WTC11 (cell line): ENCODE measurements around the gene CACNA2D3. TPM values are rescaled to one million over a fixed set of nuclear protein-coding genes. Genes with fewer than 3 reads are reported as not detected.
A peak's percentile ranks its signal among the peaks of the same experiment; 100 is the strongest.

Experiments
- ATAC-seq: fragments of 200-7000 bp; cut with Tn5 transposase; 2 replicates; pipeline ENCODE4 v1.10.0; 2021; ENCODE audit warnings: mild to moderate bottlenecking, moderate library complexity
- CTCF ChIA-PET: fragments of 300-600 bp; sonication (Branson Sonifier 250); formaldehyde crosslinking; loops from one replicate; lab custom pipeline; 2021; ENCODE audit warnings: antibody characterized with exemption; lab: Charles Lee
- POLR2A ChIA-PET: fragments of 350-600 bp; sonication (Branson Sonifier 250); formaldehyde crosslinking; loops from one replicate; lab custom pipeline; 2021; ENCODE audit warnings: antibody characterized with exemption; lab: Charles Lee
- DNase-seq: peaks from one replicate; pipeline ENCODE4 v3.0.0; 2021; ENCODE audit warnings: low spot score
- H3K27ac Mint-ChIP-seq: 2 replicates; pipeline ENCODE4 v1.8.0; 2021; ENCODE audit warnings: mixed read lengths
- H3K27me3 Mint-ChIP-seq: 2 replicates; pipeline ENCODE4 v1.8.0; 2021; ENCODE audit warnings: low read depth, mild to moderate bottlenecking, moderate library complexity, mixed read lengths
- H3K36me3 Mint-ChIP-seq: 2 replicates; pipeline ENCODE4 v1.8.0; 2021; ENCODE audit warnings: mixed read lengths
- H3K4me1 Mint-ChIP-seq: 2 replicates; pipeline ENCODE4 v1.8.0; 2022; ENCODE audit warnings: mixed read lengths
- H3K4me3 Mint-ChIP-seq: 2 replicates; pipeline ENCODE4 v1.8.0; 2021; ENCODE audit warnings: mild to moderate bottlenecking, moderate library complexity, mixed read lengths
- H3K9me3 Mint-ChIP-seq: 2 replicates; pipeline ENCODE4 v1.8.0; 2021; ENCODE audit warnings: mixed read lengths
- E2F1 ChIP-seq: sonication (generic); formaldehyde crosslinking; IDR thresholded peaks from 2 replicates; pipeline ENCODE4 v1.8.0; 2022; ENCODE audit warnings: mild to moderate bottlenecking, missing genetic modification reagents
- ELF4 ChIP-seq: sonication (generic); formaldehyde crosslinking; IDR thresholded peaks from 2 replicates; pipeline ENCODE4 v1.8.1; 2022; ENCODE audit warnings: low read depth, mild to moderate bottlenecking, moderate library complexity, missing genetic modification reagents
- ERG ChIP-seq: fragments of 250-450 bp; sonication (Bioruptor Pico); IDR thresholded peaks from 2 replicates; pipeline ENCODE4 v1.8.0; 2021; ENCODE audit warnings: mild to moderate bottlenecking
- FOXK1 ChIP-seq: sonication (generic); formaldehyde crosslinking; IDR thresholded peaks from 2 replicates; pipeline ENCODE4 v1.8.0; 2022; ENCODE audit warnings: mild to moderate bottlenecking, moderate library complexity, missing genetic modification reagents
- FOXP1 ChIP-seq: sonication (generic); formaldehyde crosslinking; IDR thresholded peaks from 2 replicates; pipeline ENCODE4 v1.8.0; 2022; ENCODE audit warnings: missing genetic modification reagents, mild to moderate bottlenecking, moderate library complexity, borderline replicate concordance
- FOXP4 ChIP-seq: sonication (generic); formaldehyde crosslinking; IDR thresholded peaks from 2 replicates; pipeline ENCODE4 v1.8.0; 2022; ENCODE audit warnings: mild to moderate bottlenecking, missing genetic modification reagents
- GABPB1 ChIP-seq: sonication (generic); formaldehyde crosslinking; IDR thresholded peaks from 2 replicates; pipeline ENCODE4 v1.8.1; 2023; ENCODE audit warnings: mild to moderate bottlenecking, missing genetic modification reagents
- JAZF1 ChIP-seq: fragments of 250-450 bp; sonication (Bioruptor Pico); IDR thresholded peaks from 2 replicates; pipeline ENCODE4 v1.9.0; 2021; ENCODE audit warnings: moderate library complexity, mild to moderate bottlenecking, inconsistent platforms
- MLX ChIP-seq: sonication (generic); formaldehyde crosslinking; IDR thresholded peaks from 2 replicates; pipeline ENCODE4 v1.8.1; 2023; ENCODE audit warnings: mild to moderate bottlenecking, missing genetic modification reagents, moderate library complexity
- NFE2L1 ChIP-seq: sonication (generic); formaldehyde crosslinking; IDR thresholded peaks from 2 replicates; pipeline ENCODE4 v1.8.1; 2023; ENCODE audit warnings: missing genetic modification reagents
- NR1H2 ChIP-seq: sonication (generic); formaldehyde crosslinking; IDR thresholded peaks from 2 replicates; pipeline ENCODE4 v1.9.0; 2021; ENCODE audit warnings: mild to moderate bottlenecking, moderate library complexity, missing genetic modification reagents
- NR2C2 ChIP-seq: sonication (generic); formaldehyde crosslinking; IDR thresholded peaks from 2 replicates; pipeline ENCODE4 v1.8.0; 2022; ENCODE audit warnings: mild to moderate bottlenecking, missing genetic modification reagents
- RELA ChIP-seq: sonication (generic); formaldehyde crosslinking; IDR thresholded peaks from 2 replicates; pipeline ENCODE4 v1.8.1; 2022; ENCODE audit warnings: missing genetic modification reagents, mild to moderate bottlenecking, borderline replicate concordance
- SMAD4 ChIP-seq: sonication (generic); formaldehyde crosslinking; IDR thresholded peaks from 2 replicates; pipeline ENCODE4 v1.8.0; 2022; ENCODE audit warnings: mild to moderate bottlenecking, missing genetic modification reagents
- SOX15 ChIP-seq: fragments of 250-450 bp; sonication (Bioruptor Pico); IDR thresholded peaks from 2 replicates; pipeline ENCODE4 v1.9.0; 2021; ENCODE audit warnings: mild to moderate bottlenecking
- USF1 ChIP-seq: sonication (generic); formaldehyde crosslinking; IDR thresholded peaks from 2 replicates; pipeline ENCODE4 v1.8.0; 2022; ENCODE audit warnings: mild to moderate bottlenecking, missing genetic modification reagents
- ZBTB21 ChIP-seq: sonication (generic); formaldehyde crosslinking; IDR thresholded peaks from 2 replicates; pipeline ENCODE4 v1.8.1; 2023; ENCODE audit warnings: mild to moderate bottlenecking, missing genetic modification reagents, borderline replicate concordance
- ZNF121 ChIP-seq: sonication (generic); formaldehyde crosslinking; IDR thresholded peaks from 2 replicates; pipeline ENCODE4 v1.8.0; 2023; ENCODE audit warnings: missing genetic modification reagents
- ZNF232 ChIP-seq: sonication (generic); formaldehyde crosslinking; IDR thresholded peaks from 2 replicates; pipeline ENCODE4 v1.8.0; 2022; ENCODE audit warnings: mild to moderate bottlenecking, missing genetic modification reagents
- ZNF317 ChIP-seq: sonication (generic); formaldehyde crosslinking; IDR thresholded peaks from 2 replicates; pipeline ENCODE4 v1.8.1; 2023; ENCODE audit warnings: low read depth, mild to moderate bottlenecking, moderate library complexity, missing genetic modification reagents, borderline replicate concordance
- ZNF396 ChIP-seq: fragments of 250-450 bp; sonication (Bioruptor Pico); IDR thresholded peaks from 2 replicates; pipeline ENCODE4 v1.8.0; 2021; ENCODE audit warnings: mild to moderate bottlenecking, moderate library complexity, borderline replicate concordance
- ZNF512 ChIP-seq: sonication (generic); formaldehyde crosslinking; IDR thresholded peaks from 2 replicates; pipeline ENCODE4 v1.8.1; 2022; ENCODE audit warnings: missing genetic modification reagents, borderline replicate concordance
- ZNF671 ChIP-seq: fragments of 250-450 bp; sonication (Bioruptor Pico); IDR thresholded peaks from 2 replicates; pipeline ENCODE4 v1.8.0; 2021; ENCODE audit warnings: mild to moderate bottlenecking
- total RNA-seq: library from RNA; stranded (reverse); gene quantifications from 3 replicates; pipeline ENCODE4 v1.2.3, GENCODE V29; 2021

Gene CACNA2D3
- total RNA-seq, 1 experiment from 2014 or later = 5.0 TPM

- TF ChIP-seq ERG (no peak), ELF4 (CRISPR knock-in tag) (no peak), FOXP1 (CRISPR knock-in tag) (no peak), FOXP4 (CRISPR knock-in tag) (no peak), NR1H2 (CRISPR knock-in tag) (no peak), RELA (CRISPR knock-in tag) (no peak), ZNF232 (CRISPR knock-in tag) (no peak), SMAD4 (CRISPR knock-in tag) (no peak), NFE2L1 (CRISPR knock-in tag) (no peak)
- H3K4me3 Mint-ChIP-seq = no peak overlapping the region
- ChIA-PET CTCF (no interaction called here), POLR2A (no interaction called here)
- no peaks in the 10 kb centered on the region; the same call in none of the 2 replicates for H3K27me3 Mint-ChIP-seq
- H3K9me3 Mint-ChIP-seq = peaks cover 30% of the 10 kb centered on the region
- no peak for DNase-seq
- H3K27ac Mint-ChIP-seq = no peak overlapping the region
- peaks cover 20% of the 10 kb centered on the region for H3K36me3 Mint-ChIP-seq
- no peaks in the 10 kb centered on the region for H3K4me1 Mint-ChIP-seq
- ATAC-seq = no peak
Measured at GRCh38 chr3:54514006-54514405, 391.7 kb downstream of the CACNA2D3 start.

- POLR2A ChIA-PET = no interaction called here
Measured at GRCh38 chr3:54514416-54514815, 392.1 kb downstream of the CACNA2D3 start.

GRCh38 chr3:54515441-54516213, 393.3 kb downstream of the CACNA2D3 start:
- no peak for DNase-seq

More at GRCh38 chr3:54514416-54514815, 392.1 kb downstream of the CACNA2D3 start:
- peaks cover 20% of the 10 kb centered on the region for H3K36me3 Mint-ChIP-seq
- no peaks in the 10 kb centered on the region; the same call in none of the 2 replicates for H3K27me3 Mint-ChIP-seq
- DNase-seq (no peak), ATAC-seq (no peak)
- H3K9me3 Mint-ChIP-seq = peaks cover 30% of the 10 kb centered on the region
- no peak for TF ChIP-seq ZNF121 (CRISPR knock-in tag)
- no peak for TF ChIP-seq ZNF396
- TF ChIP-seq RELA (CRISPR knock-in tag) = no peak
- TF ChIP-seq MLX (CRISPR knock-in tag) = no peak
- no peak for TF ChIP-seq FOXK1
- no peak for TF ChIP-seq ZNF317
- TF ChIP-seq ZBTB21 = no peak
- no peak for TF ChIP-seq E2F1 (CRISPR knock-in tag)
- no peak for TF ChIP-seq SOX15 (CRISPR knock-in tag)
- no peak overlapping the region for H3K4me3 Mint-ChIP-seq
- peak overlapping the region; percentile 12; the same call in 1 of the 2 replicates for H3K27ac Mint-ChIP-seq
- no peaks in the 10 kb centered on the region for H3K4me1 Mint-ChIP-seq
- CTCF ChIA-PET = interaction anchor here (1.1 kb wide), 1 partner anchor 80 kb away, joined by 4 read pairs; no protein-coding TSS in a partner anchor

More at GRCh38 chr3:54515441-54516213, 393.3 kb downstream of the CACNA2D3 start:
- Mint-ChIP-seq H3K27ac (no peak overlapping the region), H3K9me3 (peaks cover 26% of the 10 kb centered on the region), H3K4me1 (no peaks in the 10 kb centered on the region), H3K36me3 (peaks cover 20% of the 10 kb centered on the region), H3K27me3 (no peaks in the 10 kb centered on the region; the same call in none of the 2 replicates)
- no peak for ATAC-seq
- CTCF ChIA-PET = interaction anchor here (1.1 kb wide), 1 partner anchor 82 kb away, joined by 4 read pairs; no protein-coding TSS in a partner anchor
- POLR2A ChIA-PET = no interaction called here
- no peak for TF ChIP-seq ZNF512 (CRISPR knock-in tag)
- no peak for TF ChIP-seq SMAD4 (CRISPR knock-in tag)
- no peak for TF ChIP-seq JAZF1
- no peak for TF ChIP-seq ZNF671 (CRISPR knock-in tag)
- TF ChIP-seq NR2C2 = no peak
- TF ChIP-seq USF1 (CRISPR knock-in tag) = no peak
- TF ChIP-seq GABPB1 = no peak
- no peak for TF ChIP-seq SOX15 (CRISPR knock-in tag)
- TF ChIP-seq, all 79 proteins: peak for 0
- no peak overlapping the region for H3K4me3 Mint-ChIP-seq
